ENCODE measurements around the gene ZNF582. TPM values are rescaled to one million over a fixed set of nuclear protein-coding genes. Genes with fewer than 3 reads are reported as not detected.
A peak's percentile ranks its signal among the peaks of the same experiment; 100 is the strongest.

ZNF582 gene
- total and polyA plus RNA-seq, 4 donors: 2.5 to 4.4 (median 3.0) TPM

DNA sequence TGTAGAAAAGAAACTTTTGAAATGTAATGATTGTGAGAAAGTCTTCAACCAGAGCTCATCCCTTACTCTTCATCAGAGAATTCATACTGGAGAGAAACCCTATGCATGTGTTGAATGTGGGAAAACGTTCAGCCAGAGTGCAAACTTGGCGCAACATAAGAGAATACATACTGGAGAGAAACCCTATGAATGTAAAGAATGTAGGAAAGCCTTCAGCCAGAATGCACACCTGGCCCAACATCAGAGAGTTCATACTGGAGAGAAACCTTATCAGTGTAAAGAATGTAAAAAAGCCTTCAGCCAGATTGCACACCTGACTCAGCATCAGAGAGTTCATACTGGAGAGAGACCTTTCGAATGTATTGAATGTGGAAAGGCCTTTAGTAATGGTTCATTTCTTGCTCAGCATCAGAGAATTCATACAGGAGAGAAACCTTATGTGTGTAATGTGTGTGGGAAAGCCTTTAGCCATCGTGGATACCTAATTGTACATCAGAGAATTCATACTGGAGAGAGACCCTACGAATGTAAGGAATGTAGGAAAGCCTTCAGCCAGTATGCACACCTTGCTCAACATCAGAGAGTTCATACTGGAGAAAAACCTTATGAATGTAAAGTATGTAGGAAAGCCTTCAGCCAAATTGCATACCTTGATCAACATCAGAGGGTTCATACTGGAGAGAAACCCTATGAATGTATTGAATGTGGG lies 30.1 kb upstream of the ZNF582 start:
- DNase-seq (no peak), ATAC-seq (ENCODE audit: insufficient read depth, low FRiP score) (no peak)
- Histone ChIP-seq H3K4me1 (ENCODE audit: control insufficient read depth in 5 of 5, insufficient read depth in 5 of 5, low read length in 5 of 5) (no peaks in the 10 kb centered on the region), H3K27me3 (ENCODE audit: control insufficient read depth in 3 of 3, insufficient read depth in 3 of 3, low read length in 2 of 3) (no peaks in the 10 kb centered on the region), H3K9me3 (ENCODE audit: control insufficient read depth in 4 of 4, insufficient read depth in 3 of 4, low read length in 3 of 4) (peaks cover 18 to 70% (median 51%) of the 10 kb centered on the region in 4 donors), H3K9ac (ENCODE audit: insufficient read depth in 1 of 2, low read length in 2 of 2) (no peak overlapping the region), H3K27ac (ENCODE audit: low read depth in 1 of 2, low read length in 1 of 2) (no peak overlapping the region), H3K4me3 (no peak overlapping the region), H3K36me3 (ENCODE audit: control insufficient read depth in 4 of 4, insufficient read depth in 4 of 4, low read length in 4 of 4) (peaks cover 5 to 44% (median 35%) of the 10 kb centered on the region in 4 donors)
- TF ChIP-seq, protein P1, sequence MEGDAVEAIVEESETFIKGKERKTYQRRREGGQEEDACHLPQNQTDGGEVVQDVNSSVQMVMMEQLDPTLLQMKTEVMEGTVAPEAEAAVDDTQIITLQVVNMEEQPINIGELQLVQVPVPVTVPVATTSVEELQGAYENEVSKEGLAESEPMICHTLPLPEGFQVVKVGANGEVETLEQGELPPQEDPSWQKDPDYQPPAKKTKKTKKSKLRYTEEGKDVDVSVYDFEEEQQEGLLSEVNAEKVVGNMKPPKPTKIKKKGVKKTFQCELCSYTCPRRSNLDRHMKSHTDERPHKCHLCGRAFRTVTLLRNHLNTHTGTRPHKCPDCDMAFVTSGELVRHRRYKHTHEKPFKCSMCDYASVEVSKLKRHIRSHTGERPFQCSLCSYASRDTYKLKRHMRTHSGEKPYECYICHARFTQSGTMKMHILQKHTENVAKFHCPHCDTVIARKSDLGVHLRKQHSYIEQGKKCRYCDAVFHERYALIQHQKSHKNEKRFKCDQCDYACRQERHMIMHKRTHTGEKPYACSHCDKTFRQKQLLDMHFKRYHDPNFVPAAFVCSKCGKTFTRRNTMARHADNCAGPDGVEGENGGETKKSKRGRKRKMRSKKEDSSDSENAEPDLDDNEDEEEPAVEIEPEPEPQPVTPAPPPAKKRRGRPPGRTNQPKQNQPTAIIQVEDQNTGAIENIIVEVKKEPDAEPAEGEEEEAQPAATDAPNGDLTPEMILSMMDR (IDR thresholded peaks at IDR 0.05; ENCODE audit: control extremely low read depth, extremely low read depth): no peak
- 95 to 96% methylated on average over 5 of the region's 5 CpGs for WGBS, 2 donors

DNA sequence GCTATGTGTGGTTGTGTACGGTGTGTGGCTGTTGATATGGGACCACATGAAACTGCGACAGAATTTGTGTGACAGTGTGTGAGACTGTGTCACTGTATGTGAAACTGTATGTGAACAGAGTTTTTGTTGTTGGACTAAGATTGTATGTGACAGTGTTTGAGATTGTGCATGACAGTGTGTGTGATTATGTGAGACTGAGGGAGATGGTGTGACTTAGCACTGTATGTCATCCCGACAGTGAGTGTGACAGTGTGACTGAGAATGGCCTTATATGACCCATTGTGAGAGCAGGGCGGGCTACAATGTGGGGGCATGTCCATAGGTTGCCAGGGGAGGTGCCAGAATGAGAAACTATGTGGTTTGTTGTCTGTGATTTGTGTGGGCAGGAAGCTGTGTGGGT lies 11.7 kb upstream of the ZNF582 start:
- no peaks in the 10 kb centered on the region for H3K27me3 ChIP-seq (ENCODE audit: control insufficient read depth in 3 of 3, insufficient read depth in 3 of 3, low read length in 2 of 3)
- peak overlapping the region in 1 of 2 donors; percentile 94 for H3K9ac ChIP-seq (ENCODE audit: insufficient read depth in 1 of 2, low read length in 2 of 2)
- H3K9me3 ChIP-seq (ENCODE audit: control insufficient read depth in 4 of 4, insufficient read depth in 3 of 4, low read length in 3 of 4): peaks cover 10 to 32% (median 21%) of the 10 kb centered on the region in 4 donors
- no peak for DNase-seq
- peak overlapping the region; percentile 96 for H3K4me3 ChIP-seq
- H3K36me3 ChIP-seq (ENCODE audit: control insufficient read depth in 4 of 4, insufficient read depth in 4 of 4, low read length in 4 of 4): peaks cover 8 to 44% (median 31%) of the 10 kb centered on the region in 4 donors
- H3K27ac ChIP-seq (ENCODE audit: low read depth in 1 of 2, low read length in 1 of 2): no peak overlapping the region
- 92 to 95% methylated on average over 4 of the region's 4 CpGs for WGBS, 2 donors
- ATAC-seq (ENCODE audit: insufficient read depth, low FRiP score): no peak
- TF ChIP-seq, protein P1 (IDR thresholded peaks at IDR 0.05; ENCODE audit: control extremely low read depth, extremely low read depth): no peak
- peaks cover 0 to 14% (median 9%) of the 10 kb centered on the region in 5 donors for H3K4me1 ChIP-seq (ENCODE audit: control insufficient read depth in 5 of 5, insufficient read depth in 5 of 5, low read length in 5 of 5)

DNA sequence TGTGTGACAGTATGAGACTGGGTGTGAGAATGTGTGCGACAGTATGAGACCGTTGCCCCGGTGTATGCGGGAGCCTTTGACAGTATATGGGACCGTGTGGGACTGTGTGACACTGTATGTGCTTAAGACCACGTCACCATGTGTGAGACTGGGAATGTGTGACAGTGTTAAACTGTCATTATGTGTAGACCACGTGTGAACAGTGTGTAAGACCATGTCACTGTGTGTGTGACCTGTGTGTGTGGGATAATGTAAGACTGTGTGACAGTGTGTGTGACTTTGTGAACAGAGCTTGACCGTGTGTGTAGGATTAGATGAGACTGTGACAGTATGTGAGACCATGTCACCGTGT lies 11.3 kb upstream of the ZNF582 start:
- Histone ChIP-seq H3K4me3 (peak overlapping the region; percentile 96), H3K9me3 (ENCODE audit: control insufficient read depth in 4 of 4, insufficient read depth in 3 of 4, low read length in 3 of 4) (peaks cover 10 to 32% (median 21%) of the 10 kb centered on the region in 4 donors), H3K9ac (ENCODE audit: insufficient read depth in 1 of 2, low read length in 2 of 2) (peak overlapping the region; percentile 66 to 94), H3K27ac (ENCODE audit: low read depth in 1 of 2, low read length in 1 of 2) (peak overlapping the region in 1 of 2 donors; percentile 98), H3K4me1 (ENCODE audit: control insufficient read depth in 5 of 5, insufficient read depth in 5 of 5, low read length in 5 of 5) (peaks cover 0 to 14% (median 9%) of the 10 kb centered on the region in 5 donors), H3K27me3 (ENCODE audit: control insufficient read depth in 3 of 3, insufficient read depth in 3 of 3, low read length in 2 of 3) (no peaks in the 10 kb centered on the region), H3K36me3 (ENCODE audit: control insufficient read depth in 4 of 4, insufficient read depth in 4 of 4, low read length in 4 of 4) (peaks cover 8 to 41% (median 29%) of the 10 kb centered on the region in 4 donors)
- DNase-seq (no peak), ATAC-seq (ENCODE audit: insufficient read depth, low FRiP score) (no peak)
- WGBS, 2 donors: 56 to 70% methylated on average over 9 of the region's 9 CpGs
- TF ChIP-seq, protein P1 (IDR thresholded peaks at IDR 0.05; ENCODE audit: control extremely low read depth, extremely low read depth): no peak

All from lung (tissue), 12 donors.